Measurements from ENCODE around the gene IGSF9. TPM values are rescaled to one million over a fixed set of nuclear protein-coding genes. Genes with fewer than 3 reads are reported as not detected.

Gene IGSF9
- total and polyA plus RNA-seq, 8 donors, result 2.0 to 36.2 (median 7.8) TPM

DNA sequence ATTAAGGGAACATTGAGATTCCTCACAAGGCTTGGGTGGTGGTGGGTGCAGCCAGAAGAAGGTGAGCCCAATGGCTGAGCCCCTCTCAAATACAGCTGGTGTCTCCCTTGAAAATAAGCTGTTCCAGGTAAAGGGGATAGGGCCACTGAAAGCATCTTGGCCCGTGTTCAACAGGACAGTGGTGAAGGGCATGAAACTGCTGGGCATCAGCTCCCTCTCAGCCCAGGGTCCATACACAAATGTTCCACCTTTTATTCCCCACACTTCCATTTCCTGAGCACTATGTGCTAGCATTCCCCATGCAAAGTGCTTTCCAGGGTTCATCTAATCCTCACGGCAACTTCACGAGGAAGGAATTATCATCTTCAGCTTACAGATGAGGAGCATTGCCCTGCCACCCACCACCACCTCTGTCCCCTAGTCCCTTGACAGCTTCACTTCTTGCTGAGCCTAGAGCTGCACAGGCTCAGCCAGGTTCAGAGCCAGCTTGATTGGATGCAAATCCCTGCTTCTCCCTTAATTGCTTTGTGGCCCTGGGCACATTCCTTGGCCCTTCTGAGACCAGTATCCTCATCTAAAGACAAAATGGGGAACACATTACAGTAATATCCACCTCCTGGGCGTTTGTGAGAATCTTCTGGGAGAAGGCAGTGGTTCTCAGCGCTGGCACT, 29.7 kb downstream of the IGSF9 start:
- no peak overlapping the region for H3K4me3 ChIP-seq
- no peaks in the 10 kb centered on the region for H3K27me3 ChIP-seq
- no peaks in the 10 kb centered on the region for H3K9me3 ChIP-seq
- no peak for DNase-seq
- 26 to 48% (median 32%) methylated on average over 5 of the region's 5 CpGs for WGBS, 5 donors
- TF ChIP-seq POLR2A (IDR thresholded peaks at IDR 0.05), result no peak
- no peak for TF ChIP-seq POLR2AphosphoS5 (IDR thresholded peaks at IDR 0.05)
- TF ChIP-seq EP300 (IDR thresholded peaks at IDR 0.05), result no peak
- TF ChIP-seq CTCF (IDR thresholded peaks at IDR 0.05), result no peak
- intact Hi-C loops (cut with DNase I; ENCODE audit: low total_unique reads), result no loop called here
- H3K4me1 ChIP-seq, result peaks cover 73 to 100% (median 86%) of the 10 kb centered on the region in 4 donors
- peaks cover 29 to 49% (median 38%) of the 10 kb centered on the region in 4 donors for H3K36me3 ChIP-seq
- peak overlapping the region; percentile 52 to 99 (median 77) for H3K27ac ChIP-seq

GRCh38 chr1:159914252-159915018, 31.0 kb downstream of the IGSF9 start:
- peaks cover 20 to 37% (median 25%) of the 10 kb centered on the region in 4 donors for H3K36me3 ChIP-seq
- no peak for TF ChIP-seq EP300 (IDR thresholded peaks at IDR 0.05)
- TF ChIP-seq POLR2AphosphoS5 (IDR thresholded peaks at IDR 0.05), result peak in 2 of 3 donors; percentile 7 to 50
- peaks cover 79 to 99% (median 86%) of the 10 kb centered on the region in 4 donors for H3K4me1 ChIP-seq
- H3K27ac ChIP-seq, result peak overlapping the region; percentile 75 to 99 (median 83)
- WGBS, 5 donors, result 34 to 66% (median 47%) methylated on average over 10 of the region's 10 CpGs
- no peaks in the 10 kb centered on the region for H3K27me3 ChIP-seq
- no peak overlapping the region for H3K4me3 ChIP-seq
- peak; percentile 57 to 75 for DNase-seq
- intact Hi-C loops (cut with DNase I; ENCODE audit: low total_unique reads), result no loop called here
- H3K9me3 ChIP-seq, result no peaks in the 10 kb centered on the region

DNA sequence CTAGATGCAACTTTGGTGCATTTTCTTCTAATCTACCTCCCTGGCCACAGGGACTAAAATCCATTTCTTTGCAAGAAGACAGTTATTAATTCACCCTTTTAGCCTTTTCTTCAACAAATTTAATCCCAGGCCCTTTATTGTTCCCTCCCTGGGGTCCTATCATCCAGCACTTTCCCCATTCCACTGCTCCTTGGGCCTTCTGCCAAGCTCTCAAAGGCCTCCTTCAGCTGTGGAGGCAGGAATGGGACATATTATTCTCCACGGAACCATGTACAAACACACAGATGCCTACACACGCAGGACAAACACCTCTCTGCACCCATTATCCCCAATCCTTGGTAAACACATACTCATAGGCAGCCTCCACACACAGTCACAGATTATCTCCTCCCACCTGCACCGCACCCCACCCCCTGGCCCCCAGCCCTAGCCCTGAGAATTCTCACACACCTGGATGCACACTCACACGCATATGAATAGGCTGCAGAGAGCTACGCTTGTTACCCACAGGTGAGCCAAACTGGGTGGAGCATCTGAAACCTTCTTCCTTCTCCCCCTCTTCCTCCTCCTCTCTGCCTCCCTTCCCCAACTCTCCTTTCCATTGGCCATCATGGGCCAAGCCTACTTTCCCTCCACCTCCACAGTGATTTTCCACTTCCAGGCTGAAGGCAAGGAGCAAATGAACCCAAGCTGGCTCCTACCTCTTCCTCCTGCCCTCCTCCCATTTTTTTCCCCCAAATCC, 31.8 kb downstream of the IGSF9 start:
- DNase-seq, result peak; percentile 73 to 76
- intact Hi-C loops (cut with DNase I; ENCODE audit: low total_unique reads), result no loop called here
- H3K27me3 ChIP-seq, result no peaks in the 10 kb centered on the region
- no peaks in the 10 kb centered on the region for H3K9me3 ChIP-seq
- peak overlapping the region; percentile 75 to 99 (median 83) for H3K27ac ChIP-seq
- no peak overlapping the region for H3K4me3 ChIP-seq
- H3K36me3 ChIP-seq, result peaks cover 11 to 28% (median 17%) of the 10 kb centered on the region in 4 donors
- H3K4me1 ChIP-seq, result peaks cover 71 to 99% (median 81%) of the 10 kb centered on the region in 4 donors
- TF ChIP-seq POLR2A (IDR thresholded peaks at IDR 0.05) (no peak), POLR2AphosphoS5 (IDR thresholded peaks at IDR 0.05) (peak in 2 of 3 donors; percentile 44 to 48)
- 21 to 54% (median 43%) methylated on average over 5 of the region's 5 CpGs for WGBS, 5 donors

- no peaks in the 10 kb centered on the region for H3K27me3 ChIP-seq
- TF ChIP-seq EP300 (IDR thresholded peaks at IDR 0.05), result no peak
- no peak for TF ChIP-seq POLR2AphosphoS5 (IDR thresholded peaks at IDR 0.05)
- no peak for TF ChIP-seq CTCF (IDR thresholded peaks at IDR 0.05)
- TF ChIP-seq POLR2A (IDR thresholded peaks at IDR 0.05), result no peak
- no peak for DNase-seq
- H3K9me3 ChIP-seq, result no peaks in the 10 kb centered on the region
- intact Hi-C loops (cut with DNase I; ENCODE audit: low total_unique reads), result no loop called here
- 41 to 68% (median 50%) methylated on average over 4 to 6 of the region's 6 CpGs for WGBS, 5 donors
- peak overlapping the region; percentile 75 to 99 (median 77) for H3K27ac ChIP-seq
- peaks cover 0 to 7% (median 0%) of the 10 kb centered on the region in 4 donors for H3K36me3 ChIP-seq
- H3K4me3 ChIP-seq, result no peak overlapping the region
- H3K4me1 ChIP-seq, result peaks cover 51 to 85% (median 60%) of the 10 kb centered on the region in 4 donors
These were observed 33.9 kb downstream of the IGSF9 start for GRCh38 chr1:159911326-159912070.

Data from stomach (tissue), 9 donors.